ENCODE data around the gene LLCFC1.
A peak's percentile ranks its signal among the peaks of the same experiment; 100 is the strongest.

Gene LLCFC1

GRCh38 chr7:142939226-142939910 is at the start of gene LLCFC1:
LLCFC1 (plus strand) TSS chr7:142939484; CDS start chr7:142939622, 138 bp downstream.
- peak; percentile 18 for DNase-seq

GRCh38 chr7:142889816-142890215 is 49.5 kb upstream of the LLCFC1 start:
- DNase-seq: no peak

GRCh38 chr7:142890874-142891485 is 48.3 kb upstream of the LLCFC1 start:
- no peak for DNase-seq

GRCh38 chr7:142891490-142892082 is 47.7 kb upstream of the LLCFC1 start:
- DNase-seq: no peak

- DNase-seq: no peak
These were observed 46.3 kb upstream of the LLCFC1 start for GRCh38 chr7:142892951-142893350.

GRCh38 chr7:142894112-142894984 is 44.9 kb upstream of the LLCFC1 start:
- DNase-seq: no peak

GRCh38 chr7:142894985-142895593 is 44.2 kb upstream of the LLCFC1 start:
- no peak for DNase-seq

GRCh38 chr7:142896151-142896550 is 43.1 kb upstream of the LLCFC1 start:
- DNase-seq: no peak

- DNase-seq: no peak
These were observed 42.4 kb upstream of the LLCFC1 start for GRCh38 chr7:142896741-142897379.

GRCh38 chr7:142897691-142898090 is 41.6 kb upstream of the LLCFC1 start:
- no peak for DNase-seq

GRCh38 chr7:142898377-142899170 is 40.7 kb upstream of the LLCFC1 start:
- DNase-seq: no peak

GRCh38 chr7:142899661-142900060 is 39.6 kb upstream of the LLCFC1 start:
- DNase-seq: no peak

- DNase-seq: no peak
These were observed 37.6 kb upstream of the LLCFC1 start for GRCh38 chr7:142901426-142902259.

- DNase-seq: no peak
These were observed 35.2 kb upstream of the LLCFC1 start for GRCh38 chr7:142904128-142904527.

GRCh38 chr7:142905759-142906158 is 33.5 kb upstream of the LLCFC1 start:
- no peak for DNase-seq

GRCh38 chr7:142906643-142907042 is 32.6 kb upstream of the LLCFC1 start:
- DNase-seq: no peak

- no peak for DNase-seq
These were observed 31.0 kb upstream of the LLCFC1 start for GRCh38 chr7:142908290-142908689.

- no peak for DNase-seq
These were observed 30.1 kb upstream of the LLCFC1 start for GRCh38 chr7:142908921-142909890.

GRCh38 chr7:142910031-142910433 is 29.3 kb upstream of the LLCFC1 start:
- DNase-seq: no peak
